HG03432 (cell line): ENCODE data around the gene UGT2A1.

Source experiments
- ATAC-seq: cut with Tn5 transposase; IDR thresholded peaks from one replicate; pipeline ENCODE4 v1.9.1; 2021; ENCODE audit warnings: mild to moderate bottlenecking, moderate library complexity; ENCODE audit not compliant: unreplicated experiment

The UGT2A1 gene

DNA sequence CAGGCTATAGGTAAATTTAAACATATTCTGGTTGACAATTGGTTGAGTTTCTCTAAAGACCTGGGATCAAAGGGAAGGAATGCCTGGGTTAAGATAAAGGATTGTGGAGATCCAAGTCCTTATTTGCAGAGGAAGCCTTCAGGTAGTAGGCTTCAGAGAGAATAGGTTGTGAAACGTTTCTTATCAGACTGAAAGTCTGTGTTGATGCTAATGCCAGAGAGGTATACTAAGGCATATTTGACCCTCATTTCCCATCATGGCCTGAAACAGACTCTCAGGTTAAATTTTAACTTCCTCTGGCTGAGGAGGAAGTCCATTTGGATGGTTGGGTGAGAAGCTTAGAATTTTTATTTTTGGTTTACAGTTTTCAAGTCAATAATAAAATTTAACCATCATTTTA, 61.7 kb downstream of the UGT2A1 start:
- no peak for ATAC-seq

DNA sequence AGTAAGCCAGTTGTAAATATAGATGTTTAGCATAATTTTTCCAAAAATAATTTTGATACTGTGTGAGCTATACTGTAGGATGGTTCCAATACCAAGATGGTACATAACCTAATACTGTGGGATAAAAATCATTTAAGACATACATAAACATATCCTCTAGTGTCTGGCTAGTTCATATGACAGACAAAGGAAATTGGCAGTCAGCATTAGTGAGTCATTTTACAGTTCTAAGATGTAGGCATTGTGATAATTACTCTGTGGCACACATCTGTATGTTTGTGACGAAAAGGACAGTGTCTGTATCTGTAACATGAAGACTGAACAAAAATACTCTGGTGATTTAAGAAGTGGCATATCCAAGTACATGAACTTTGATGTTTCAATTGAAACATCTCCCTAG, 63.2 kb downstream of the UGT2A1 start:
- ATAC-seq = no peak

- no peak for ATAC-seq
Measured at GRCh38 chr4:69584135-69584534, 68.9 kb downstream of the UGT2A1 start.

- ATAC-seq = no peak
Measured at GRCh38 chr4:69583543-69583942, 69.5 kb downstream of the UGT2A1 start.

GRCh38 chr4:69577245-69577644, 75.8 kb downstream of the UGT2A1 start:
- no peak for ATAC-seq

DNA sequence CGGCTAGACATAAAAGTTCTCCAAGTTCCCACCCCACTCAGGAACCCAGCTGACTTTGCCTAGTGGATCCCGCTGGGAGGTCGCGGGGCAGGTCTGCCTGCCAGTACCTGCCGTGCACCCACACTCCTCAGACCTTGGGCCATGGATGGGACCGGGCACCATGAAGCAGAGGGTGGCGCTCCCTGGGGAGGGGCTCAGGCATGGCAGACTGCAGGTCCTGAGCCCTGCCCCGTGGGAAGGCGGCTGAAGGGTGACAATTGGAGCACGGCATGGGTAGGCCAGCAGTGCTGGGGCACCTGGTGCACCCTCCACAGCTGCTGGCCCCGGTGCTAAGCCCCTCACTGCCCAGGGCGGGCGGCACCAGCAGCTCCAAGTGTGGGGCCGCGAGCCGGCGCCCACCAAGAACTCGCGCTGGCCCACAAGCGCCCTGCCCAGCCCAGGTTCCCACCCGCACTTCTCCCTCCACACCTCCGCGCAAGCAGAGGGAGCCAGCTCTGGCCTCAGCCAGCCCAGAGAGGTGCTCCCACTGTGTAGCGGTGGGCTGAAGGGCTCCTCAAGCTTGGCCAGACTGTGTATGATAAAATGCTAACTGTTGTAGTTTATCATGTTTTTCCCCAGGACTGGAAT, 76.7 kb downstream of the UGT2A1 start:
- ATAC-seq = no peak

DNA sequence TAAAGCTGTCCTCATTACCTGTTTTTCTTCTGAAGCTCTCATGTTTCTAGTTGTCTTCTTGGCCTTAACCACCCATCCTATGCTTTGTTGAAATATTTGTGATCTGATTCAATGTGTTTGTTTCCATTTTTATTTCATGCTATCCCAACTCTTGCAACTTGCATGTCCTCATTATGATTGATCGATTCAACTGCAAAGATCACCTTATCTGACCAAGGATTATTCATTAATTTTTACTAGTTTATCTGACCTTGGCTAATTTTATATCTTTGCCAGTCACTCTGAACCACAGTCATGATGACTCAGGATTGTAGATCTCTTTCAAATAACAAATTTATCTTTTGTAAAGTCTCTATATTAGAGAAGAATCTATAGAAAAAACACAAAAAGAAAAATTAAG, 84.3 kb downstream of the UGT2A1 start:
- ATAC-seq = no peak

DNA sequence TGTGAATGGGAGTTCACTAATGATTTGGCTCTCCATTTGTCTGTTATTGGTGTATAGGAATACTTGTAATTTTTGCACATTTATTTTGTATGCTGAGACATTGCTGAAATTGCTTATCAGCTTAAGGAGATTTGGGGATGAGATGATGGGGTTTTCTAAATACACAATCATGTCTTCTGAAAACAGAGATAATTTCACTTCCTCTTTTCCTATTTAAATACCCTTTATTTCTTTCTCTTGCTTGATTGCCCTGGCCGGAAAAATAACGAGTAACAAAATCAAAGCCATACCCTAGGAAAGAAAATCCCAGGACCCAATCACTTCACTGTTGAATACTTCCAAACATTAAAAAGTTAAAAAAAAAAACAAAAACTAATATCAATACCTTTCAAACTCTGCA, 89.6 kb downstream of the UGT2A1 start:
- ATAC-seq = no peak

DNA sequence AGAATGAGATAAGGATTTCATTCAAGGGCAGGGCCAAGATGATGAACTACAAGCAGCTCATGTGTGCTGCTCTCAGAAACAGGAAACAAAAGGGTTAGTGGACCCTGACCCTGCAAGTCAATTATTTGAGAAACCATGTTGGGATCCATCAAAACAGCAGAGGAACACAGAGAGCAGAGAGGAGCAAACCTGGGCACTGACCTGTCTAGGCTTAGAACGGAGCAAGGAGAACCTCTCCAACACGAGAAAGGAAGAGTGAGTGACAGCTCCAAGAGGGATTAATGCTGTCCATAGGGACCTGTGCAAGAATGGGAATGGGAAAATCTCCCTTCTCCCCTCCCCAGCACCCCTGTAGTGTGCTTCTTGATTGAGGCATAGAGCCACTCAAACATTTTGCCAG, 103.4 kb downstream of the UGT2A1 start:
- no peak for ATAC-seq

DNA sequence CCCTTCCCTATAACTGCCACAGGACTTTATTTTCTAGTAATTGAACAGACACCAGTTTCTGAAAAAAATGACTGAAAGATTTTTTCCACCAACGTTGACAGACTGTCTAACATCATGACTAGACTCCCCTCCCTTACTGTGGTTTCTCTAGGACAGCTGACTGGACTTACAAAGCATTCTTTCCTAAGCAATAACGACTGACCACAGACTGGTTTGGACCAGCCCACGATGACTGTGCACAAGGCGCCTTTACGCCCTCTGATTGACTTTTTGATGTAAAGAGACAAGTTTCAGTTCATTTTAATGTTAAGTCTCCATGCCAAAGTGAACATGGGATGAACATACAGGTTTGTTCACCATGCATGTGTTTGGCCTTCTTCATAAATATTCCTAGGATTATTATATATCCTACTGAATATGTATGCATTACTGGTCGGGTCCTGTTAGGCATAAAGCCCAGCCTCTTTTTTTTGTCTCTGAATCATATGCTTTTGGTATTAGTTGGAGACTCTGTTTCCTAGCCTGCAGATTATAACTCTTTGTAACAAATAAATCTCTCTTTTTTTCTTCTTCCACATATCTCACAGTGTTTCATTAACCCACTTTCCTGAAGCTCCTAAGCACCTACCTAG, 106.8 kb downstream of the UGT2A1 start:
- ATAC-seq = no peak
